Activated CD8-positive, alpha-beta memory T cell treated with anti-CD3 and anti-CD28 coated beads for 1 hour (primary cell): Measurements from ENCODE around the gene LAMC1.

Source experiments
- DNase-seq, 2 donors: peaks; one replicate each; pipeline ENCODE4 v3.0.0-alpha.2; 2020; ENCODE audit warnings: low read depth in 1 of 2; ENCODE audit errors: extremely low read depth in 1 of 2

Gene LAMC1

GRCh38 chr1:183101841-183102276 is 78.6 kb downstream of the LAMC1 start:
- DNase-seq, result no peak

GRCh38 chr1:183103147-183103546 is 79.9 kb downstream of the LAMC1 start:
- DNase-seq, result no peak

GRCh38 chr1:183103577-183103976 is 80.4 kb downstream of the LAMC1 start:
- no peak for DNase-seq

- no peak for DNase-seq
Observed at GRCh38 chr1:183105449-183105848, 82.2 kb downstream of the LAMC1 start.

- DNase-seq, result no peak
Observed at GRCh38 chr1:183106166-183106565, 82.9 kb downstream of the LAMC1 start.

- DNase-seq, result no peak
Observed at GRCh38 chr1:183106746-183107145, 83.5 kb downstream of the LAMC1 start.

GRCh38 chr1:183110326-183110880 is 87.2 kb downstream of the LAMC1 start:
- no peak for DNase-seq

- DNase-seq, result no peak
Observed at GRCh38 chr1:183114441-183114840, 91.2 kb downstream of the LAMC1 start.

- no peak for DNase-seq
Observed at GRCh38 chr1:183116416-183116815, 93.2 kb downstream of the LAMC1 start.

- no peak for DNase-seq
Observed at GRCh38 chr1:183121609-183122008, 98.4 kb downstream of the LAMC1 start.

GRCh38 chr1:183124259-183124658 is 101.0 kb downstream of the LAMC1 start:
- no peak for DNase-seq

- no peak for DNase-seq
Observed at GRCh38 chr1:183125279-183125999, 102.2 kb downstream of the LAMC1 start.

GRCh38 chr1:183126000-183126366 is 102.8 kb downstream of the LAMC1 start:
- no peak for DNase-seq

- no peak for DNase-seq
Observed at GRCh38 chr1:183126528-183126927, 103.3 kb downstream of the LAMC1 start.

- no peak for DNase-seq
Observed at GRCh38 chr1:183129921-183130690, 106.9 kb downstream of the LAMC1 start.

GRCh38 chr1:183131166-183131565 is 107.9 kb downstream of the LAMC1 start:
- no peak for DNase-seq

GRCh38 chr1:183135336-183135735 is 112.1 kb downstream of the LAMC1 start:
- no peak for DNase-seq

GRCh38 chr1:183137782-183138181 is 114.6 kb downstream of the LAMC1 start:
- DNase-seq, result no peak

GRCh38 chr1:183138301-183138700 is 115.1 kb downstream of the LAMC1 start:
- no peak for DNase-seq

GRCh38 chr1:183139281-183139942 is 116.2 kb downstream of the LAMC1 start:
- no peak for DNase-seq

GRCh38 chr1:183140633-183141032 is 117.4 kb downstream of the LAMC1 start:
- no peak for DNase-seq
